Ishikawa (cell line): ENCODE measurements around the gene NDUFB3.

ENCODE experiments used
- CEBPB ChIP-seq: IDR thresholded peaks from 2 replicates; pipeline ENCODE4 v1.6.1; 2012
- CREB1 ChIP-seq: IDR thresholded peaks from 2 replicates; pipeline ENCODE4 v1.6.1; 2012; ENCODE audit warnings: low read depth
- EGR1 ChIP-seq: IDR thresholded peaks from 2 replicates; pipeline ENCODE4 v1.6.1; 2012
- EP300 ChIP-seq: IDR thresholded peaks from 2 replicates; pipeline ENCODE4 v1.6.1; 2012; ENCODE audit warnings: borderline replicate concordance
- FOXM1 ChIP-seq: IDR thresholded peaks from 2 replicates; pipeline ENCODE4 v1.6.1; 2012; ENCODE audit warnings: low read depth, borderline replicate concordance
- NFIC ChIP-seq: IDR thresholded peaks from 2 replicates; pipeline ENCODE4 v1.6.1; 2012
- RAD21 ChIP-seq: IDR thresholded peaks from 2 replicates; pipeline ENCODE4 v1.6.1; 2012; ENCODE audit warnings: low read depth
- REST ChIP-seq: IDR thresholded peaks from 2 replicates; pipeline ENCODE4 v1.6.1; 2012; ENCODE audit warnings: low read depth, mild to moderate bottlenecking
- TAF1 ChIP-seq: IDR thresholded peaks from 2 replicates; pipeline ENCODE4 v1.6.1; 2012; ENCODE audit warnings: low read depth, mild to moderate bottlenecking
- TCF12 ChIP-seq: IDR thresholded peaks from 2 replicates; pipeline ENCODE4 v1.6.1; 2012; ENCODE audit warnings: low read depth
- TEAD4 ChIP-seq: IDR thresholded peaks from 2 replicates; pipeline ENCODE4 v1.6.1; 2012
- YY1 ChIP-seq: IDR thresholded peaks from 2 replicates; pipeline ENCODE4 v1.6.1; 2012; ENCODE audit warnings: low read depth
- ZBTB7A ChIP-seq: IDR thresholded peaks from 2 replicates; pipeline ENCODE4 v1.6.1; 2012; ENCODE audit warnings: low read depth
- TF ChIP-seq, protein P1 (sequence below): IDR thresholded peaks from 2 replicates; pipeline ENCODE4 v1.6.1; 2012
- TF ChIP-seq, protein P2 (sequence below): IDR thresholded peaks from 2 replicates; pipeline ENCODE4 v1.6.1; 2012

The NDUFB3 gene

DNA sequence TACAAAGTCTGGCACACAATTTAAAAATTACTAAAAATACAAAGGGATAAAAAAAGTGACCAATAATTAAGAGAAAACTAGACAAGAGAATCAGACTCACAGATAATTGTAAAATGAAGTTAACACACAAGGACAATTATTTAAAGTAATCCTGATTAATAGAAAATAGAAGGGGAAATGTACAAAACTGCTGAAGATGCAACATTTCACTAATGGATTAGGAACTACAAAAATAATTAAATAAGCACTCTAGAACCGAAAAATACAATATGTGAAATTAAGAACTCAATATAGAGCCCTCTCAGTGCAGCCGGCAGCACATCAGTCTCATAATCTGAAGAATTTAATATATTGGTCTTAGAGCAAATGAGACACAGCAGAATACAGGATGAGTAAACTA is 24.9 kb upstream of the NDUFB3 start:
- TF ChIP-seq, protein P1, sequence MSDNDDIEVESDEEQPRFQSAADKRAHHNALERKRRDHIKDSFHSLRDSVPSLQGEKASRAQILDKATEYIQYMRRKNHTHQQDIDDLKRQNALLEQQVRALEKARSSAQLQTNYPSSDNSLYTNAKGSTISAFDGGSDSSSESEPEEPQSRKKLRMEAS: no peak
- no peak for TF ChIP-seq EP300
- no peak for TF ChIP-seq TAF1
- no peak for TF ChIP-seq TCF12
- TF ChIP-seq EGR1: no peak
- no peak for TF ChIP-seq REST
- TF ChIP-seq CEBPB: no peak
- no peak for TF ChIP-seq CREB1
- TF ChIP-seq NFIC: no peak
- TF ChIP-seq, protein P2, sequence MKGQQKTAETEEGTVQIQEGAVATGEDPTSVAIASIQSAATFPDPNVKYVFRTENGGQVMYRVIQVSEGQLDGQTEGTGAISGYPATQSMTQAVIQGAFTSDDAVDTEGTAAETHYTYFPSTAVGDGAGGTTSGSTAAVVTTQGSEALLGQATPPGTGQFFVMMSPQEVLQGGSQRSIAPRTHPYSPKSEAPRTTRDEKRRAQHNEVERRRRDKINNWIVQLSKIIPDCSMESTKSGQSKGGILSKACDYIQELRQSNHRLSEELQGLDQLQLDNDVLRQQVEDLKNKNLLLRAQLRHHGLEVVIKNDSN: no peak
- no peak for TF ChIP-seq TEAD4
- TF ChIP-seq YY1: no peak
- no peak for TF ChIP-seq ZBTB7A
- no peak for TF ChIP-seq RAD21
- TF ChIP-seq FOXM1: no peak

DNA sequence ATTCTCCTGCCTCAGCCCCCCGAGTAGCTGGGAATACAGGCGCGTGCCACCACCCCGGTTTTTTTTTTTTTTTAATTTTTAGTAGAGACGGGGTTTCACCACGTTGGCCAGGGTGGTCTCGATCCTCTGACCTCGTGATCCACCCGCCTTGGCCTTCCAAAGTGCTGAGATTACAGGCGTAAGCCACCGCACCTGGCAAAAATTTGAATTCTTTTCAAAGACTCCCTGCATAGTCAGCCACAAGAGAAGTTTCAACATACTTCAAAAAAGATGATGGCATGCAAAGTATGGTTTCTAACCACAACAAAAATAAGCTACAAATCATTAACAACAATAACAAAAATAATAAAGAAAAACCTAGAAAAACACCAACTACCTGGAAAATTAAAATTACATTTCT is 22.3 kb upstream of the NDUFB3 start:
- TF ChIP-seq FOXM1: no peak

DNA sequence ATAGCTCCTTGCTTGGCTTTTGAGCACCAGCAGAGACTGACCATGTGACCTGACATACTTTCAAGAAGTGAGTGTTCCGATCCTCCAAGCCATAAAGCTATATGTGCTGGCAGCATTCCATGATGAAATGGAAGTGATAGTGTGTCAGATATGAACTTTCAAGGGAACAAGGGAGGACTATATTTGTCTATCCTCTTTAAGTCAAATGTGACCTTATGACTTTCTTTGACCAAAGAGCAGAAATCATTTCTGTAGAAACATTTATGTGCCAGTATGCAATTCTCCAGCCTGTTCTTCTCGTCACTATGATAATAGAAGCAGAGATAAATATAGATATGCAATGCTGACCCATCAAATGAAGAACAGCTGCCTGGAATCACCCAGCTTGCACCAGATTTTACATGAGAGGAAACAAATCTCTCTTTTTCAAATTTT is 14.7 kb upstream of the NDUFB3 start:
- TF ChIP-seq CREB1: no peak
- TF ChIP-seq, protein P2: no peak
- TF ChIP-seq TCF12: no peak
- TF ChIP-seq ZBTB7A: no peak
- TF ChIP-seq REST: no peak
- no peak for TF ChIP-seq EP300
- no peak for TF ChIP-seq TAF1
- TF ChIP-seq TEAD4: no peak
- TF ChIP-seq, protein P1: no peak
- no peak for TF ChIP-seq FOXM1
- no peak for TF ChIP-seq YY1

DNA sequence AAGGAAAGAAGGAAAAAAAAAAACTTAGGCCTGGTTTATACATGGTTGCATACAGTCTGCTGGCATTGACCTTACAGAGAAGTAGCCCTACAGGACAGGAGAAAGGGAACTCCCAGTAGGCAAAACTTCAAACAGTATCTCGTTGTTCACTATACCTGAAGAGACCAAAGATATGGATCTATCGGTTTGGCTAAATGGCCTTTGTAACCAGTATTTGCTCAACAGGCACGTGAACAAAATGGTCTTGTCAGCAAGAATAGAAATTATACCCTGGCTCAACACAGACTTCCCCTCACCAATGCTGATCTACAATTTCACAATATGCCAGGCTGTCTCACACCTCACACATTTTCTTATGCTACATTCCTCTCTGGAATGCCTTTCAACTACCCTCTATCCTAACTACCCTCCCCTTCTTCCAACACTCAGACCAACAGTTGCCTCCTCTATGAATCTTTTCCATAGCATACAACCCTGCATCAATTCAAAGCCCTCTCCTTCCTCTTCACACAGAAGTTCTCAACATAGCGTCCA is 14.0 kb upstream of the NDUFB3 start:
- no peak for TF ChIP-seq FOXM1

- TF ChIP-seq TAF1 (no peak), YY1 (no peak), ZBTB7A (no peak), TCF12 (no peak), REST (no peak), NFIC (no peak), FOXM1 (no peak), RAD21 (no peak), TEAD4 (no peak), EP300 (no peak), CEBPB (no peak), CREB1 (no peak), EGR1 (no peak)
- TF ChIP-seq, protein P1: no peak
- TF ChIP-seq, protein P2: no peak
These were observed 12.9 kb upstream of the NDUFB3 start for GRCh38 chr2:201058914-201059313.
